Measurements from ENCODE around the gene TTC8. TPM values are rescaled to one million over a fixed set of nuclear protein-coding genes. Genes with fewer than 3 reads are reported as not detected.

The TTC8 gene
- polyA plus RNA-seq, 1 donor: 17.4 TPM

- no peak for DNase-seq
Observed at GRCh38 chr14:88870777-88871176, 46.3 kb downstream of the TTC8 start.

GRCh38 chr14:88871429-88871828 lies 47.0 kb downstream of the TTC8 start:
- no peak for DNase-seq

- DNase-seq: no peak
Observed at GRCh38 chr14:88872976-88873375, 48.5 kb downstream of the TTC8 start.

GRCh38 chr14:88877192-88877591 lies 52.7 kb downstream of the TTC8 start:
- DNase-seq: no peak

GRCh38 chr14:88879022-88879421 lies 54.6 kb downstream of the TTC8 start:
- no peak for DNase-seq

- no peak for DNase-seq
Observed at GRCh38 chr14:88882236-88882635, 57.8 kb downstream of the TTC8 start.

GRCh38 chr14:88895116-88895515 lies 70.7 kb downstream of the TTC8 start:
- DNase-seq: no peak

GRCh38 chr14:88901189-88901588 lies 76.7 kb downstream of the TTC8 start:
- DNase-seq: no peak

- DNase-seq: no peak
Observed at GRCh38 chr14:88901991-88902390, 77.5 kb downstream of the TTC8 start.

- DNase-seq: no peak
Observed at GRCh38 chr14:88902850-88903249, 78.4 kb downstream of the TTC8 start.

- no peak for DNase-seq
Observed at GRCh38 chr14:88904206-88904647, 79.8 kb downstream of the TTC8 start.

GRCh38 chr14:88904864-88905263 lies 80.4 kb downstream of the TTC8 start:
- DNase-seq: no peak

- no peak for DNase-seq
Observed at GRCh38 chr14:88908216-88908615, 83.8 kb downstream of the TTC8 start.

- no peak for DNase-seq
Observed at GRCh38 chr14:88910386-88910785, 85.9 kb downstream of the TTC8 start.

- DNase-seq: no peak
Observed at GRCh38 chr14:88911809-88912208, 87.4 kb downstream of the TTC8 start.

- no peak for DNase-seq
Observed at GRCh38 chr14:88914956-88915355, 90.5 kb downstream of the TTC8 start.

- no peak for DNase-seq
Observed at GRCh38 chr14:88919502-88919901, 95.1 kb downstream of the TTC8 start.

Other genes starting within 250 kb of the TTC8 start
- 0.59 TPM for gene EML5, start 31.7 kb upstream of the TTC8 start, polyA plus RNA-seq (ENCODE audit: insufficient read length)